Measurements from ENCODE around the gene TTC39A. TPM values are rescaled to one million over a fixed set of nuclear protein-coding genes. Genes with fewer than 3 reads are reported as not detected.

Gene TTC39A
- total RNA-seq, 2 experiments from 2014 or later, result 0.19 TPM; not detected in 1

DNA sequence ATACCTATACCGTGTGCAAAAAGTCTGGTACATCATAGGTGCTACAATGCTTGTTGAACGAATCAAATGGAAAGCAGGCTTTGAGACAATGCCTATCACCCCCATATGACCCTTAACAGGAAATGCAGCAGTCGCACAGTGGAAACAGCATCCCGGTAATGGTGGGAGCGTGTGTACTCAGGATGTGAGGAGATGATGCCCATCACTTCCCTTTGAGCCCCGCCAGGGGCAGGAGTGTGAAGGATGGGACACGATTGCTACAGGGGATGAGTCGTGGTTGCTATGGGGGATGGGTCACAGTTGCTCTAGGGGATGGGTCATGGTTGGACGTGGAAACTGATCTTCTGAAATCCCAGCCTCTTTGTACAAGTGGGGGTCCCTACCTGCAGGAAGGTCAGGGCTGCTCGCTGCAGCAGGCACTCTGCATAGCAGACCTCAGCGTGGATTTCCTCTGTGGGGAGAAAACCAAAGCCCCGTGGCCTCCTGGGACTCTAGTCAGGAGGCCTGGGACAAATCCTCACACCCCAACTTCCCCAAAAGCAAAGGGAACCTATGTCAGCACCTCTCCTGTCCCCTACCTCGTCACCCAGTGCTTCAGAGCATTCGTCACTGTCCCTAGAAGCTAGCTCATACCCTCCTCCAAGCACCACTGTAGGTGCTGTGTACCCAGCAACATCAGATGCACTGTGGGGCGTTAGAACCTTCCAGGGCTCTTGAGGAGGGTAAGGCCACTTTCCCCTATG lies 19.3 kb downstream of the TTC39A start:
- ChIA-PET CTCF (interaction anchor here (0.9 to 1.7 kb wide), 2 partner anchors 118 to 122 kb away, joined by 3 to 4 read pairs; no protein-coding TSS in a partner anchor), POLR2A (no interaction called here)
- Mint-ChIP-seq H3K27me3 (no peaks in the 10 kb centered on the region), H3K27ac (no peak overlapping the region), H3K4me3 (no peak overlapping the region), H3K36me3 (no peaks in the 10 kb centered on the region), H3K4me1 (ENCODE audit: low read depth) (peaks cover 10% of the 10 kb centered on the region), H3K9me3 (no peaks in the 10 kb centered on the region)
- DNase-seq, result no peak
- intact Hi-C loops (cut with micrococcal nuclease), result no loop called here

GRCh38 chr1:51309291-51309690 lies 21.1 kb downstream of the TTC39A start:
- Mint-ChIP-seq H3K27me3 (no peaks in the 10 kb centered on the region), H3K27ac (no peak overlapping the region), H3K4me3 (no peak overlapping the region), H3K36me3 (no peaks in the 10 kb centered on the region), H3K9me3 (no peaks in the 10 kb centered on the region), H3K4me1 (ENCODE audit: low read depth) (peaks cover 11% of the 10 kb centered on the region)
- POLR2A ChIA-PET, result no interaction called here
- intact Hi-C loops (cut with micrococcal nuclease), result no loop called here
- no peak for DNase-seq
- CTCF ChIA-PET, result interaction anchor here (1.6 kb wide), 1 partner anchor 13 kb away, joined by 4 read pairs; no protein-coding TSS in a partner anchor

DNA sequence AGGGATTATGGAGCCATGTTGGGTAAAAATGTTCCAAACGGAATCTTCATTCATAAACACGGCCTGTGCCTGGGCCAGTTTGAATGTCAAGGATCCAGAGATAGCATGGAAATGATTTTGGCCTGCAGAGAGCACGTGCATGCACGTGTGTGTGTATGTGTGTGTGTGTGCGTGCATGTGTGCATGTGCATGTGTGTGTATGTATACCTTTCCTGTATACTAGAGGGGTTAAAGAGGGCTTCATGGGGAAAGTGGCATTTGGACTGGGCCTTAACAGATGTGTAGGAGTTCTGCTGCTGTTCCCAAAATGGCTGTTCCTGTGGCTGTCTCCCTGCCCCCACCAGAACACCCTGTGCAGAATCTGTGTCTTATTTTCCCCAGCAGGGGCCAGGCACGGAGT lies 21.7 kb downstream of the TTC39A start:
- Mint-ChIP-seq H3K9me3 (no peaks in the 10 kb centered on the region), H3K27me3 (no peaks in the 10 kb centered on the region), H3K4me3 (no peak overlapping the region), H3K27ac (no peak overlapping the region), H3K4me1 (ENCODE audit: low read depth) (peaks cover 8% of the 10 kb centered on the region), H3K36me3 (no peaks in the 10 kb centered on the region)
- CTCF ChIA-PET, result interaction anchor here (1.6 kb wide), 1 partner anchor 12 kb away, joined by 4 read pairs; no protein-coding TSS in a partner anchor
- POLR2A ChIA-PET, result no interaction called here
- no peak for DNase-seq
- intact Hi-C loops (cut with micrococcal nuclease), result no loop called here

DNA sequence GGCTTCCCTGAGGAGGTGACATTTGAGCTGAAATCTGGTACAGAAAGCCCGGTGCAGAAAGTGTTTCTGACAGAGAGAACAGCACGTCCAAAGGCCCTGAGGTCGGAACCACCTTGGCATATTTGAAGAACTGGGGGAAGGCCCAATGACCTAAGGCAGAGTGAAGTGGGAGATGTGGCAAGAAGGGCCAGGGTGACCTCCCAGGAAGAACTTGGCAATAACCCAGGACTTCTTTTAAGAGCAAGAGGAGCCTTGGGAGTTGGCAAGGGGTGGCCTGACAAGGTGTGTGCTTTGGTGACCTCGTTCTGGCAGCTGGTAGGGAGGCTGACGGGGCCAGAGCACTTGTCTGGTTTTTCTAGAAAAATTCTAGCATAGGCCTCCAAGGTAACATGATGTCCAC lies 23.4 kb downstream of the TTC39A start:
- H3K27me3 Mint-ChIP-seq, result no peaks in the 10 kb centered on the region
- CTCF ChIA-PET, result interaction anchor here (2.0 kb wide), 1 partner anchor 10 kb away, joined by 17 read pairs; no protein-coding TSS in a partner anchor
- intact Hi-C loops (cut with micrococcal nuclease), result no loop called here
- H3K36me3 Mint-ChIP-seq, result no peaks in the 10 kb centered on the region
- DNase-seq, result no peak
- no peaks in the 10 kb centered on the region for H3K9me3 Mint-ChIP-seq
- no peak overlapping the region for H3K4me3 Mint-ChIP-seq
- peaks cover 10% of the 10 kb centered on the region for H3K4me1 Mint-ChIP-seq (ENCODE audit: low read depth)
- H3K27ac Mint-ChIP-seq, result no peak overlapping the region
- POLR2A ChIA-PET, result no interaction called here

DNA sequence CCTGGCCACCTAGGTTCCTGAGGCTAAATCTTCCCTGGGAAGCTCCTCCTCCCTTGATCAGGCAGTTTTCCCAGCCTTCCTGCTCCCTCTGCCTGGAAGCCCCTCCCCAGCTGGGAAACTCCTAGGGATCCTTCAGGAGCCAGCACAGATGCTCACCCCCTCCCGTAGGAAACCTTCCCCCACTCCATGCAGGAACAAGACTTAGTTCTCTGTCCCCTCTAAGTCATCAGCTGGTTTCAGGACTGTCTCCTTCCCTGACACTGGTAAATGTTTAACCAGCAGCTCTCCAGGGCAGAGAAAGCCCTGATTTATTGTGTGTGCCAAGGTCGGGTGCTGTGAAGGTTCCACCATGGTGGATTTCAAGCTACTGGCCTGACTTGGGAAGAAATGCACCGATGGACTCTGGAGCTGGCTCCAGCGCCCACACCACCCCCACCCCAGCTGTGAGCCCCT lies 25.0 kb downstream of the TTC39A start:
- CTCF ChIA-PET, result interaction anchor here (0.8 to 2.0 kb wide), 2 partner anchors 9 to 432 kb away, joined by 3 to 17 read pairs; no protein-coding TSS in a partner anchor
- Mint-ChIP-seq H3K36me3 (no peaks in the 10 kb centered on the region), H3K4me3 (no peak overlapping the region), H3K9me3 (no peaks in the 10 kb centered on the region), H3K27ac (no peak overlapping the region), H3K27me3 (no peaks in the 10 kb centered on the region), H3K4me1 (ENCODE audit: low read depth) (peaks cover 10% of the 10 kb centered on the region)
- intact Hi-C loops (cut with micrococcal nuclease), result no loop called here
- POLR2A ChIA-PET, result no interaction called here
- DNase-seq, result no peak

DNA sequence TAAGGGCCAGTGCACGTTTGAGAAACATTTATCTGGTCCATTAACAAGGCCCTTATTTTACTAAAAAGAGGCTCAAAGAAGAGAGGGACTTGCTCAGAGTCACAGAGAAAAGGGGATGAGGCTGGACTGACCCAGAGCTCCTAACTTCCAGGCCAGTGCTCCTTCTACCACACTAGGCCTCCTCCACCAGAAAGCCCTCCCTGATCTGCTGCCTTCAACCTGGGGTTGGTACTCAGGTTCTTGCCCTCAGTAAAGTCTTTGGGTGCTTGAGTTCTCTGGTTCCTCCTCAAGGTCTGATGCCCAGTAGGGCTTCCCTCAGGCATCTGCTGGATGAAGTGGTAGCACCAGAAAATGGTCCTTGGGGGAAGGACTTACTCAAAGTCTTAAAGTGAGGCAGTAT lies 26.0 kb downstream of the TTC39A start:
- Mint-ChIP-seq H3K4me3 (no peak overlapping the region), H3K36me3 (no peaks in the 10 kb centered on the region), H3K27ac (no peak overlapping the region), H3K9me3 (no peaks in the 10 kb centered on the region), H3K27me3 (no peaks in the 10 kb centered on the region), H3K4me1 (ENCODE audit: low read depth) (peaks cover 10% of the 10 kb centered on the region)
- intact Hi-C loops (cut with micrococcal nuclease), result no loop called here
- DNase-seq, result no peak
- ChIA-PET POLR2A (interaction anchor here (1.0 kb wide), 1 partner anchor 254 kb away, joined by 3 read pairs; no protein-coding TSS in a partner anchor), CTCF (no interaction called here)

DNA sequence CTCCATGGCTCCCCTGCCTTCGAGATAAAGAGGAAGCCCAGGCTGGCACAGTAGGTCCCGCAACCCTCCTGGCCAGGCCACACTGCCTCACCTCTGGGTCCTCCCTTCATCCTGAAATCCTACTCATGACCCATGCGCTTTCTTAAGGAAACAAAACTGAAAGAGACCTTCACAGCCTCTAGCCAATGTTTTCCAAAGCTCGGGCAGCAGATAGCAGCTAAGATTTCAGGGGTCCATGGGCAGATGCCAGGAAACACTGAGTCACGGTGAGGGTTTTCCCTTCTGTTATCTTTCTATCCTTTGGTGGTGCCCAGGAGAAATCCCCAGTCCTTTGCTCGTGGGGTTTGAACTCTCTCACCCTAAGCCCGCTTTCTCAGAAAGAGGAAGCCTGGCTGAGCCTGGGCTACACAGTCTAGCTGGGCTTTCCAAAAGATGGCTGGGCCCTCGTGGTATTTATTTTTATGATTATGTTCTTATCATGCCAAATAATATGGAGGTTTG lies 26.6 kb downstream of the TTC39A start:
- H3K27ac Mint-ChIP-seq, result no peak overlapping the region
- H3K4me3 Mint-ChIP-seq, result no peak overlapping the region
- no peaks in the 10 kb centered on the region for H3K36me3 Mint-ChIP-seq
- intact Hi-C loops (cut with micrococcal nuclease), result no loop called here
- DNase-seq, result peak; percentile 46
- no peaks in the 10 kb centered on the region for H3K9me3 Mint-ChIP-seq
- peaks cover 10% of the 10 kb centered on the region for H3K4me1 Mint-ChIP-seq (ENCODE audit: low read depth)
- ChIA-PET CTCF (interaction anchor here (0.6 kb wide), 1 partner anchor 62 kb away, joined by 5 read pairs; no protein-coding TSS in a partner anchor), POLR2A (interaction anchor here (1.0 kb wide), 1 partner anchor 255 kb away, joined by 3 read pairs; no protein-coding TSS in a partner anchor)
- H3K27me3 Mint-ChIP-seq, result no peaks in the 10 kb centered on the region

DNA sequence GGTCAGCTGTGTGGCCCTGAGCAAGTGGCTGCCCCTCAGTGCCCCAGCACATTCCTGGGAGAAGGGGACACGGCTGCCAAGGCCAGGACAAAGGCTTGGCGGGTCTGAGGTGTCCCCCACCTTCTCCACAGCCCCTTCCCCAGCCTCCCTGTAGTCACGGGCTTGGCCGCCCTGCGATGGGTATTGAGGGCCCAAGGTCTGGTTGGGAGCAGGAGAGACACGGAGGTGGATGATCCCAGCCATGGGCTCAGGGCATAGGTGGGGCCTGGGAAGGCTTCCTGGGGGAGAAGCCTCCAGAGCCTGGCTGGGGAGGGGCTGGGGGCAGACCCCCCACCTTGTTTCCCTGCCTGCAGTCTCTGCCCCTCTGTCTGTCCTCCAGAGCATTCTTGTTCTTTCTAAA lies 27.0 kb downstream of the TTC39A start:
- intact Hi-C loops (cut with micrococcal nuclease), result no loop called here
- Mint-ChIP-seq H3K4me1 (ENCODE audit: low read depth) (peaks cover 10% of the 10 kb centered on the region), H3K27ac (no peak overlapping the region), H3K36me3 (no peaks in the 10 kb centered on the region), H3K27me3 (no peaks in the 10 kb centered on the region), H3K4me3 (no peak overlapping the region), H3K9me3 (no peaks in the 10 kb centered on the region)
- ChIA-PET CTCF (interaction anchor here (0.6 kb wide), 1 partner anchor 61 kb away, joined by 5 read pairs; no protein-coding TSS in a partner anchor), POLR2A (interaction anchor here (1.0 kb wide), 1 partner anchor 255 kb away, joined by 3 read pairs; no protein-coding TSS in a partner anchor)
- DNase-seq, result no peak

DNA sequence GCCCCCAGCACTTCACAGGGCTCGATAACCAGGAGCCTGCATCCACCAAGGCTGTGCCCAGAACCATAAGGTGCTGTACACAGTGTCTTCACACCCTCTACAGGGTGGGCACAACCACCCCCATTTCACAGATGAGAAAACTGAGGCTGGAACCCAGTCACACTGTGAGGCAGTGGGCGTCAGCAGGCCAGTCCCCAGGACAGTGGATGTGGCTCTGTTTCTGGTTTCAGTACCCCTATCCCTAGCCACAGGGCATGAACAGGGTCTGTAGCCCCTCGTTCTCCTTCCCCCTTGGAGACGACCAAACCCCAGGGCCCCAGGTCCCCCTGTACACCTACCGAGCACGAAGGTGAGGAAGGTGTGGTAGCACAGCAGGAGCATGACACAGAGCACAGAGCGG lies 27.6 kb downstream of the TTC39A start:
- no peaks in the 10 kb centered on the region for H3K9me3 Mint-ChIP-seq
- no peaks in the 10 kb centered on the region for H3K36me3 Mint-ChIP-seq
- ChIA-PET POLR2A (no interaction called here), CTCF (interaction anchor here (1.4 kb wide), 1 partner anchor 111 kb away, joined by 3 read pairs; no protein-coding TSS in a partner anchor)
- DNase-seq, result no peak
- no peak overlapping the region for H3K27ac Mint-ChIP-seq
- intact Hi-C loops (cut with micrococcal nuclease), result no loop called here
- H3K27me3 Mint-ChIP-seq, result no peaks in the 10 kb centered on the region
- H3K4me3 Mint-ChIP-seq, result no peak overlapping the region
- H3K4me1 Mint-ChIP-seq (ENCODE audit: low read depth), result peaks cover 10% of the 10 kb centered on the region

DNA sequence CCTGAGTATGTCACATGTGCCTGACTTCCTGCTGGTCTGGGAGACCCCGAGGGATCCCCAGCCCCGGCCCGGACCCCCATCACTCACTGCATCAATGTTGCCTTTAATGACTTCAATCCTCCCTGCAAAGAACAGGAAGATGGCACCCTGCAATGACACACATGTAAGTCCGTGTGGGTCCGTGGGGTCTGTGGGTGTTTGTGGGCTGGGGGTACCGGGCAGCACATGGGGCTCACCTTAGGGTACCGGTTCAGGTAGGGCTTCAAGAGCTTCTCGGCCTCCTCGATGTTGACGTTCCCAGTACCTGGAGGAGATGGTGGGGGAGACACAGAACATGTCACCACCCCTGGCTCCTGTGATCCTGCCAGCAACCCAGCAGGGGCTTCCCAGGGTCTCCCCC lies 28.1 kb downstream of the TTC39A start:
- Mint-ChIP-seq H3K36me3 (no peaks in the 10 kb centered on the region), H3K4me3 (no peak overlapping the region), H3K4me1 (ENCODE audit: low read depth) (peaks cover 13% of the 10 kb centered on the region), H3K9me3 (no peaks in the 10 kb centered on the region), H3K27me3 (no peaks in the 10 kb centered on the region), H3K27ac (no peak overlapping the region)
- no peak for DNase-seq
- CTCF ChIA-PET, result interaction anchor here (1.4 kb wide), 1 partner anchor 110 kb away, joined by 3 read pairs; no protein-coding TSS in a partner anchor
- POLR2A ChIA-PET, result no interaction called here
- intact Hi-C loops (cut with micrococcal nuclease), result no loop called here

- ChIA-PET CTCF (interaction anchor here (1.4 kb wide), 1 partner anchor 110 kb away, joined by 3 read pairs; no protein-coding TSS in a partner anchor), POLR2A (no interaction called here)
- H3K27me3 Mint-ChIP-seq, result no peaks in the 10 kb centered on the region
- intact Hi-C loops (cut with micrococcal nuclease), result no loop called here
- H3K4me3 Mint-ChIP-seq, result no peak overlapping the region
- no peaks in the 10 kb centered on the region for H3K36me3 Mint-ChIP-seq
- peaks cover 14% of the 10 kb centered on the region for H3K4me1 Mint-ChIP-seq (ENCODE audit: low read depth)
- H3K9me3 Mint-ChIP-seq, result no peaks in the 10 kb centered on the region
- DNase-seq, result no peak
- no peak overlapping the region for H3K27ac Mint-ChIP-seq
Measured at GRCh38 chr1:51301844-51302162, 28.6 kb downstream of the TTC39A start.

DNA sequence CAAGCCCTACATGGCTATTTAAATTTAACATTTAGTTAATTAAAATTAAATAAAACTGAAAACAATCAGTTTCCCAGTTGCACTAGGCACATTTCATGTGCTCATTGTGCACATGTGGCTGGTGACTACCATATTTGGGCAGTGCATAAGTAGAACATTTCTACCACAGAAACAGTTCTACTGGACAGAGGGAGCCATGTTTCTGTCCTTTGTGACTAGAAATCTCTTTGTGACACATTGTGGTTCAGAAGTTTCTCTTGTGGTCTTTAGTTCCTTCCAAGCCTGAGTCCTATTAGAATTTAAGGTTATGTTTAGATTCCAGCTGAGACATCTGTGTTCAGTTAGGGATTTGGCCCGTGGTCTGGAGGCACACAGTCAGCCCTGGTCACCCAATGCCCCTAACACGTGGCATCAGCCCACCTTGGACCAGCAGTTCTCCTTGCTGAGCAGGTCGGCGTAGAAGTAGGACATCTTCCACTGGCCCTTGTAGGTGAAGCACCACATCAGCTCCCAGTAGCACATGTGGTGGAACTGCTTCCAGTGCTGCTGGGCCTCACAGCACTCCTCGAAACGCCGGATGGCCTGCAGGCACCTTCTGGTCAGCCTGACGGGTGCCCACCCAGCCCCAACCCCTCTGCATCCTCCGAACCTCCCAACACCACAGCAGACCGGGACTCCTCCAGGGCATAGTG lies 29.1 kb downstream of the TTC39A start:
- intact Hi-C loops (cut with micrococcal nuclease), result no loop called here
- DNase-seq, result no peak
- H3K4me1 Mint-ChIP-seq (ENCODE audit: low read depth), result peaks cover 18% of the 10 kb centered on the region
- no peaks in the 10 kb centered on the region for H3K36me3 Mint-ChIP-seq
- POLR2A ChIA-PET, result no interaction called here
- no peak overlapping the region for H3K27ac Mint-ChIP-seq
- H3K4me3 Mint-ChIP-seq, result no peak overlapping the region
- no peaks in the 10 kb centered on the region for H3K27me3 Mint-ChIP-seq
- CTCF ChIA-PET, result interaction anchor here (1.4 kb wide), 1 partner anchor 109 kb away, joined by 3 read pairs; no protein-coding TSS in a partner anchor
- no peaks in the 10 kb centered on the region for H3K9me3 Mint-ChIP-seq
